HFFc6 (cell line): ENCODE measurements around the gene STAMBPL1. TPM values are rescaled to one million over a fixed set of nuclear protein-coding genes. Genes with fewer than 3 reads are reported as not detected.
A peak's percentile ranks its signal among the peaks of the same experiment; 100 is the strongest.

Source experiments
- DNase-seq: peaks from one replicate; pipeline ENCODE4 v3.0.0-alpha.2; 2018
- H3K27ac Mint-ChIP-seq: 2 replicates; pipeline ENCODE4 v1.8.0; 2020; ENCODE audit warnings: mild to moderate bottlenecking, mixed read lengths
- H3K27me3 Mint-ChIP-seq: 2 replicates; pipeline ENCODE4 v1.8.0; 2021; ENCODE audit warnings: mild to moderate bottlenecking, moderate library complexity, mixed read lengths; ENCODE audit not compliant: insufficient read depth
- H3K36me3 Mint-ChIP-seq: 2 replicates; pipeline ENCODE4 v1.8.0; 2021; ENCODE audit warnings: low read depth, mixed read lengths
- H3K4me1 Mint-ChIP-seq: 2 replicates; pipeline ENCODE4 v1.8.0; 2020; ENCODE audit warnings: low read depth, mixed read lengths
- H3K4me3 Mint-ChIP-seq: 2 replicates; pipeline ENCODE4 v1.8.0; 2020; ENCODE audit warnings: mild to moderate bottlenecking, moderate library complexity, mixed read lengths
- H3K9me3 Mint-ChIP-seq: 2 replicates; pipeline ENCODE4 v1.8.0; 2020; ENCODE audit warnings: mild to moderate bottlenecking, mixed read lengths
- total RNA-seq, 6 experiments: library from RNA; stranded (reverse); fragmentation: NEBNext Ultra II Directional; extraction: Animal tissue kit (Norgen Biotek cat#: 25700); gene quantifications; 2 replicates in 1 of 6; 3 replicates in 5 of 6; pipeline ENCODE4 v1.2.3, GENCODE V29; 2021
- TF ChIP-seq, protein P1 (sequence below): fragments of 200-600 bp; sonication (generic); IDR thresholded peaks from 2 replicates; pipeline ENCODE4 v1.5.0; 2021; ENCODE audit warnings: antibody characterized with exemption, mild to moderate bottlenecking

STAMBPL1 gene
- total RNA-seq, 6 experiments from 2014 or later: 28.8 to 44.9 (median 40.6) TPM

DNA sequence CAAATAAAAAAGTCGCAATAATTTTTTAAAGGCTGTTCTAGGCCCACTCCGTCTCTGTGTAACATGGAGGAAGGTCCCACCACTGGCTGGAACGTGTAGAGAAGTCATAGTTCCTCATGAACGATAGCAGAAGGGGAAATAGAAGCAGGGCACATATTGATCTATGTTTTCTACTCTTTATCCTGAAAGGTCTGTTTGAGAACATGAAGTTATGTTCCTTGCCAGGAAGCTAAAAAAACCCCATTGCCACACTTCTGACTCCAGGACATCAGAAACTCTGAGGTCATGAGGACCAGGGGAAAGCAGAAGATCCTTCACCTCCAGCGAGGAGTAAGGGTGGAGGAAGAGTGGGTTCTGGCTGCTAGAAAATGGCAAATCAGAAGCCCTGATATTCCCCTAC, 39.2 kb upstream of the STAMBPL1 start:
- H3K27ac Mint-ChIP-seq: no peak overlapping the region
- H3K9me3 Mint-ChIP-seq: no peaks in the 10 kb centered on the region

DNA sequence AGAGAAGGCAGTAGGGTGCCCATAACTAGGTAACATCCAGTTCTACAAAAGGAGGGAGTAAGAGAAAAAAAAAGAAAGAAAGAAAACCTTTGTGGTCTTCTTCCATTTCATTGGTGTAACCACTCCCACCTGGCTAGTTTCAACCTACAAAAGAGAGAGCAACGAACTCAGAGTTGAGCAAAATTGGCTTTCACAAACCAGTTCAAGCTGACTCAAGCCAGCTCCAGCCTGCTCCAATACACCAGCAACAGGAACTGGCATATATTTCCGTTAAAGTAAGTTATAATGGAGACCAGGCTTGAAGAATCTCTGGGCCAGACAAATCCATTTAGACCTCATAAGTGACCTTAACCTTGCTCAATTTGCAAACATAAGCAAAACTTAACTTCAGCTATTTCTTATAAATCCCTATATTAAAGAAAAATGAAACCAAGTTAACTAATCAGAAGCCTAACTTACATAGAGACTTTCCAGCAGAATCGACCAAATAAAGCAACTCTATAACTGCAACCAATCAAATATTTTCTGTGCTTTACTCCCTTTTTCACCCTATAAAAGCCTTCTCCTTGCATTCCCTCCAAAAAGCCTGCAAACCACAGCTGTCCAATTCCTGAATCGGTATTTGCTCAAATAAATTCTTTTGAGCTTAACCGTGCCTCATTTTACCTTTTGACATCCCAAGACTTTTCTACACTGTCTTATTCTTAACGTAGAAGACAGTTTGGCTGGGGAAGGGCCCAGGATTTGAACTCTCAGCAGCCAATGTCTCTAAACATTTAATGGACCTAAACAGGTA, 38.5 kb upstream of the STAMBPL1 start:
- H3K9me3 Mint-ChIP-seq: no peaks in the 10 kb centered on the region

More for the DNA sequence above, 39.2 kb upstream of the STAMBPL1 start:
- Mint-ChIP-seq H3K36me3 (no peaks in the 10 kb centered on the region), H3K4me1 (no peaks in the 10 kb centered on the region; the same call in 1 of the 2 replicates), H3K27me3 (peaks cover 3% of the 10 kb centered on the region; the same call in 1 of the 2 replicates), H3K4me3 (no peak overlapping the region)
- DNase-seq: no peak
- TF ChIP-seq, protein P1, sequence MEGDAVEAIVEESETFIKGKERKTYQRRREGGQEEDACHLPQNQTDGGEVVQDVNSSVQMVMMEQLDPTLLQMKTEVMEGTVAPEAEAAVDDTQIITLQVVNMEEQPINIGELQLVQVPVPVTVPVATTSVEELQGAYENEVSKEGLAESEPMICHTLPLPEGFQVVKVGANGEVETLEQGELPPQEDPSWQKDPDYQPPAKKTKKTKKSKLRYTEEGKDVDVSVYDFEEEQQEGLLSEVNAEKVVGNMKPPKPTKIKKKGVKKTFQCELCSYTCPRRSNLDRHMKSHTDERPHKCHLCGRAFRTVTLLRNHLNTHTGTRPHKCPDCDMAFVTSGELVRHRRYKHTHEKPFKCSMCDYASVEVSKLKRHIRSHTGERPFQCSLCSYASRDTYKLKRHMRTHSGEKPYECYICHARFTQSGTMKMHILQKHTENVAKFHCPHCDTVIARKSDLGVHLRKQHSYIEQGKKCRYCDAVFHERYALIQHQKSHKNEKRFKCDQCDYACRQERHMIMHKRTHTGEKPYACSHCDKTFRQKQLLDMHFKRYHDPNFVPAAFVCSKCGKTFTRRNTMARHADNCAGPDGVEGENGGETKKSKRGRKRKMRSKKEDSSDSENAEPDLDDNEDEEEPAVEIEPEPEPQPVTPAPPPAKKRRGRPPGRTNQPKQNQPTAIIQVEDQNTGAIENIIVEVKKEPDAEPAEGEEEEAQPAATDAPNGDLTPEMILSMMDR: no peak

DNA sequence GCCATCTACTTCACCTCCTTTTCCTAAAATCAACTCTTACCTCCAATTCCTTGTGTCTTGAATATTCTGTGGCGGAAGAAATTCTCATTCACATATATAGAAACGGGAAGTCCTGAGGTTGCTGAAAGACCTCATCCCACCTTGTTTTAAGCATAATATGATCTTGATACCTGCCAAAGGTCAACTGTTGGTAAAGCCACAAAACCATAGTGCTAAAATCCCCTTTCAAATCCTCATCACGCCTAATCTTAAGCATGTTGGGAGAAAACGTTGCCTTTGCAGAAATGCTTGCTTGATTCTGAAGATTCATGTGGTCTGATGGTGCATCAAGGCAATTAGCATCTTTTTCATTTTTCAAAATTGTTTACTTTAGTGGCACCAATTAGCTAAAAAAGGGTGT, 36.9 kb upstream of the STAMBPL1 start:
- Mint-ChIP-seq H3K4me3 (no peak overlapping the region), H3K36me3 (no peaks in the 10 kb centered on the region), H3K27ac (no peak overlapping the region), H3K27me3 (peaks cover 3% of the 10 kb centered on the region; the same call in 1 of the 2 replicates), H3K9me3 (no peaks in the 10 kb centered on the region), H3K4me1 (peaks cover 1% of the 10 kb centered on the region)
- TF ChIP-seq, protein P1: no peak
- no peak for DNase-seq

More for the DNA sequence above, 38.5 kb upstream of the STAMBPL1 start:
- H3K27me3 Mint-ChIP-seq: peaks cover 3% of the 10 kb centered on the region; the same call in 1 of the 2 replicates
- no peak for DNase-seq
- TF ChIP-seq, protein P1: no peak
- no peak overlapping the region for H3K27ac Mint-ChIP-seq
- H3K36me3 Mint-ChIP-seq: no peaks in the 10 kb centered on the region
- no peaks in the 10 kb centered on the region; the same call in 1 of the 2 replicates for H3K4me1 Mint-ChIP-seq
- H3K4me3 Mint-ChIP-seq: no peak overlapping the region

DNA sequence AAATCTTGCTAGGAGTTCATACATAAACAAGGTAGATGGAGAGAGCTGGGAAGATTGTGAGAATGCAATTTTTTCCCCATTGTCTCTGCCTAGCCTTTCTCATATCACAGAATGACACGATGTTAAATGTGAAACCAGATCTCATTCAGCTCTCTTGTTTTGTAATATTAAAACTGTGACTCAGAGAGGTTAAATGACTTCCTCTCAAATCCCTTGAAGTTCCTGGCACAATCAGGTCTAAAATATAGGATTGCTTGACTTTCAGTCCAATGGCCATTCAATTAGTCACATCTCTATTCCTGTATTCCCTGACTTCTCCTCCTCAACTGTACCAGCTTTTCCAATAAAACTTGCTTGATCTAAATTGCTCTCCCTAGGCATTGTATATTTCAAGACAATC, 31.5 kb upstream of the STAMBPL1 start:
- H3K4me3 Mint-ChIP-seq: peak overlapping the region; percentile 75
- peak overlapping the region; percentile 68 for H3K27ac Mint-ChIP-seq
- peaks cover 3% of the 10 kb centered on the region; the same call in 1 of the 2 replicates for H3K27me3 Mint-ChIP-seq

DNA sequence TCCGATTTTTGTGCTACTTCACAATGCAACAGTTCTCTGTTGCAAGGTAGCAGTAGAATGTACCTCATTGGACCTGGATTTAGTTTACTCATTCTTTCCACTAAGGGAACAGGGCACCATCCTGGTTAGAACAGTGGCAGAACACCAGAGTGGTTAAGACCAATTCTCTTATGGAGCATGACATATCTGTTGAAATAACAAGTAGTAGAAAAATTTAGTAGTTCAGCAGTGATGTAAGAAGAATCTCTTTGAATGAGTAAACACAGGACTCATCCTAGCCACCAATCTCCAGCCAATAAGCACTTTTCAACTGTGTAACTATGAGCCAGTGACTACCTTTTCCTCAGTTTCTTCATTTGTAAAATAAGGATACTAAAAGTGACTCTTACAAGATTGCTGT, 30.8 kb upstream of the STAMBPL1 start:
- Mint-ChIP-seq H3K4me3 (peak overlapping the region; percentile 75), H3K9me3 (no peaks in the 10 kb centered on the region), H3K4me1 (peaks cover 31% of the 10 kb centered on the region), H3K36me3 (no peaks in the 10 kb centered on the region), H3K27ac (peak overlapping the region; percentile 68), H3K27me3 (peaks cover 1% of the 10 kb centered on the region)
- peak; percentile 57 for DNase-seq
- TF ChIP-seq, protein P1: no peak

More for the DNA sequence above, 31.5 kb upstream of the STAMBPL1 start:
- no peaks in the 10 kb centered on the region for H3K9me3 Mint-ChIP-seq
- DNase-seq: peak; percentile 62
- no peaks in the 10 kb centered on the region for H3K36me3 Mint-ChIP-seq
- TF ChIP-seq, protein P1: no peak
- peaks cover 30% of the 10 kb centered on the region for H3K4me1 Mint-ChIP-seq
